ENCODE results near the gene KCNAB2.

The KCNAB2 gene

GRCh38 chr1:6113745-6114144, 68.1 kb downstream of the KCNAB2 start:
- DNase-seq: no peak

GRCh38 chr1:6116137-6116536, 70.4 kb downstream of the KCNAB2 start:
- DNase-seq: no peak

GRCh38 chr1:6117064-6117463, 71.4 kb downstream of the KCNAB2 start:
- no peak for DNase-seq

GRCh38 chr1:6117624-6118023, 71.9 kb downstream of the KCNAB2 start:
- no peak for DNase-seq

GRCh38 chr1:6118415-6118814, 72.7 kb downstream of the KCNAB2 start:
- no peak for DNase-seq

- DNase-seq: no peak
These were observed 75.3 kb downstream of the KCNAB2 start for GRCh38 chr1:6121021-6121421.

GRCh38 chr1:6121651-6122370, 76.1 kb downstream of the KCNAB2 start:
- no peak for DNase-seq

GRCh38 chr1:6123083-6123482, 77.4 kb downstream of the KCNAB2 start:
- DNase-seq: no peak

- no peak for DNase-seq
These were observed 78.1 kb downstream of the KCNAB2 start for GRCh38 chr1:6123816-6124215.

GRCh38 chr1:6124341-6124740, 78.7 kb downstream of the KCNAB2 start:
- no peak for DNase-seq

GRCh38 chr1:6124746-6125365, 79.2 kb downstream of the KCNAB2 start:
- no peak for DNase-seq

- no peak for DNase-seq
These were observed 79.7 kb downstream of the KCNAB2 start for GRCh38 chr1:6125366-6125765.

GRCh38 chr1:6126028-6126427, 80.3 kb downstream of the KCNAB2 start:
- DNase-seq: no peak

- DNase-seq: no peak
These were observed 80.9 kb downstream of the KCNAB2 start for GRCh38 chr1:6126521-6127067.

- DNase-seq: peak; percentile 75
These were observed 82.0 kb downstream of the KCNAB2 start for GRCh38 chr1:6127587-6128163.

- no peak for DNase-seq
These were observed 82.8 kb downstream of the KCNAB2 start for GRCh38 chr1:6128276-6129081.

GRCh38 chr1:6129313-6129712, 83.6 kb downstream of the KCNAB2 start:
- DNase-seq: no peak

- no peak for DNase-seq
These were observed 84.3 kb downstream of the KCNAB2 start for GRCh38 chr1:6130036-6130435.

GRCh38 chr1:6130596-6130995, 84.9 kb downstream of the KCNAB2 start:
- no peak for DNase-seq

- no peak for DNase-seq
These were observed 85.9 kb downstream of the KCNAB2 start for GRCh38 chr1:6131561-6131960.

GRCh38 chr1:6133146-6133895, 87.6 kb downstream of the KCNAB2 start:
- no peak for DNase-seq

- no peak for DNase-seq
These were observed 88.5 kb downstream of the KCNAB2 start for GRCh38 chr1:6134206-6134605.
